HG03159 (cell line): ENCODE data around the gene PPM1B.
"Not testable (repeated sequence)": the region's sequence is repeated elsewhere in the genome, so short reads cannot be mapped to it uniquely, and the experiment has no call there.

Experiments used
- ATAC-seq: cut with Tn5 transposase; IDR thresholded peaks from one replicate; pipeline ENCODE4 v1.9.1; 2021; ENCODE audit warnings: mild to moderate bottlenecking, moderate library complexity; ENCODE audit not compliant: unreplicated experiment

PPM1B gene

DNA sequence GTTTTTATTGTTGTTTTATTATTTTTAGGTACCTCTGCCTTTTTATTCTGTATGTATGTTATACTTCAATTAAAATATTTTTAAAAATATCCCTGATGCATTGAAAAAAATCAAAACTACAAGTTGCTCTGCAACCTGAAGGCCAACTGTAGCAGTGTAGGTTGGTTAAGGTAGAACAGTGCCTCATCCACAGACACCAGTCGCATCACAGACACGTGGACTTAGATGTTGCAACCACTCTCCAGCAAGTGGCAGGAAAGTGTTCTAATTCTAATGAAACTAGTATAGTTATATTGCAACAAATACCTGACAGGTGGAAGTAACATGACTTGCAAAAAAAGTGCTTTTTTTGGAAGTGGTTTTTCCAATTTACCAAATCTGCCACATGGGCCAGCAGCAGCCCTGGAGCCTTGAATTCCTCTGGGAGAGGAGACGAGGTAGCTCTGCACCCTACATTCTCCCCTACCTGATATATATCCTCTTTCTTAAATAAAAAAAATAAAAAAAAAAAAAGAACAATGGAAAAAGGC lies 78.2 kb downstream of the PPM1B start:
- no peak for ATAC-seq

DNA sequence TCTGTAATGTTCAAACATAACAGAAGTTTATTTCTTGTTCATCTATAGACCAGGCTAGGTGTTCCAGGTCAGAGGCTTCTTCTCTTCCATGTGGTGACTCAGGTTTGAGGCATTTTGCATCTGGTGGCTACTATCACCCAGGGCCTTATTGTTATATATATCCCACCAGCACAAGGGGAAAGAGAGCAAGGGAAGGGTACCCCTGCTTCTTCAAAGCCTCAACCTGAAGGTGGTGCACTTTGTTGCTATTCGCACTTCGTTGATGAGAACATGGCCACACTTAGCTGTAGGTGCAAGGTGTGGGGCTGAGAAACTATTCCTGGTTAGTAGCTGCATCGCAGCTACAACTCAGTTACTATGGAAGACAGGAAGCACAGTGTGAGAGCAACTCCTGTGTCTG lies 79.2 kb downstream of the PPM1B start:
- no peak for ATAC-seq

DNA sequence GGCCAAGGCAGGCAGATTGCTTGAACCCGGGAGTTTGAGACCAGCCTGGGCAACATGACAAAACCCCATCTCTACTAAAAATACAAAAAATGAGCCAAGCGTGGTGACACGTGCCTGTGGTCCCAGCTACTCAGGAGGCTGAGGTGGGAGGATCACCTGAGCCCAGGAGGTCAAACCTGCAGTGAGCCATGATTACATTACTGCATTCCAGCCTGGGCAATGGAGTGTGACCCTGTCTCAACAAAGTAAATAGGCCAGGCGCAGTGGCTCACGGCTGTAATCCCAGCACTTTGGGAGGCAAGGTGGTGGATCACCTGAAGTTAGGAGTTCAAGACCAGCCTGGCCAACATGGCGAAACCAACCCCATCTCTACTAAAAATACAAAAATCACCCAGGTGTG lies 80.6 kb downstream of the PPM1B start:
- ATAC-seq: not testable (repeated sequence)

DNA sequence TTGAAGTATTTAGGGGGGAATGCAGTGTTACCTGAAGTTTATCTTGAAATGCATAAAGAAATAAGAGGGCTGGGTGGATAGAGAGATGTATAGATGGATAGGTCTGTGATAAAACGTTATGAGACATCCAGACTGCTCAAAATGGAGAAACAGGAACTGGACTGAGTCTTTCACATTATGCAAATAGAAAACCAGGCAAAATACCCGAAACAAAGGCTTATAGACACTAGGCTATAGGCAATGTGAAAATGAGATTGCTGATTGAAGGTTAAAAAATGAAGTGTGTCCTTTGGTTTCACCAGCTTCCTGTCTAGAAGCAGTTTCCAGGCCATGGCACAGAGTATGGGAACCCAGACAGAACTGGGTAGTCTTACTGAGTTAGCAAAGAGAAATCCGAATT lies 81.7 kb downstream of the PPM1B start:
- ATAC-seq: peak; percentile 91

DNA sequence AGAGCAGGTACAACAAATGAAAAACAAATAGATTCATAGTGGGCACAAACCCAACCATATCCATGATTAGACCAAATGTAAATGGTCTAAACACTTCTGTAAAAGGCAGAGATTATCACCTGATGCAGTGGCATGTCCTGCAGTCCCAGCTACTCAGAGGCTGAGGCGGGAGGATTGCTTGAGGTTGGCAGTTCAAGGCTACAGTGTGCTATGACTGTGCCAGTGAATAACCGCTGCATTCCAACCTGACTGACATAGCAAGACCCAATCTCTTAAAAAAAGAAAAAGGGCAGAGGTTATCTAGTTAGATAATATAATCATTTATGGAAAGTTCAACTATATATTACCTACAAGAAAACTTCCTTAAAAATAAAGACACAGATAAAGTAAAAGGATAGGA lies 85.3 kb downstream of the PPM1B start:
- no peak for ATAC-seq

DNA sequence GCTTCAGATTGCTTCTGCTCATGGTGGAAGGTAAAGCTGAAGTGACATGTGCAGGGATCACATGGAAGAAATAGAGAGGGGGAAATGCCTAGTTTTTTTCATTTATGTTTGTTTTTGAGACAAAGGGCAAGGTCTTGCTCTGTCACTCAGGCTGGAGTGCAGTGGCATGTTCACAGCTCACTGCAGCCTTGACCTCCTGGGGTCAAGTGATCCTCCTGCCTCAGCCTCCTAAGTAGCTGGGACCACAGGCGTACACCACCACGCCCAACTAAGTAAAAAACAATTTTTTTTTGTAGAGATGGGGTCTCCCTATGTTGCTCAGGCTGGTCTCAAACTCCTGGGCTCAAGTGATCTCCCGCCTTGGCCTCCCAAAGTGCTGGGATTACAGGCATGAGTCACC lies 87.0 kb downstream of the PPM1B start:
- ATAC-seq: not testable (repeated sequence)

DNA sequence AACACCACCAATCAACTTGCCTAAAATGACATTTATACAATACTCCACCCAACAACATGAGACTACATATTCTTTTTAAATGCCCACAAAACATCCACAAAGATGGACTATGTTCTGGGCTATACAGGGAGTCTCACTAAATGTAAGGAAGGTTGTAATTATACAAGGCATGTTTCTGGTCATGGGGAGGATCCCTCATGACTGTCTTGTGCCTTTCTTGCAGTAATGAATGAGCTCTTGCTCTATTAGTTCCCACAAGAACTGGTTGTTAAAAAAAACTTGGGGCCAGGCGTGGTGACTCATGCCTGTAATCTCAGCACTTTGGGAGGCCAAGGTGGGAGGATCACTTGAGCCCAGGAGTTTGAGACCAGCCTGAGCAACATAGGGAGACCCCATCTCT lies 89.1 kb downstream of the PPM1B start:
- not testable (repeated sequence) for ATAC-seq

DNA sequence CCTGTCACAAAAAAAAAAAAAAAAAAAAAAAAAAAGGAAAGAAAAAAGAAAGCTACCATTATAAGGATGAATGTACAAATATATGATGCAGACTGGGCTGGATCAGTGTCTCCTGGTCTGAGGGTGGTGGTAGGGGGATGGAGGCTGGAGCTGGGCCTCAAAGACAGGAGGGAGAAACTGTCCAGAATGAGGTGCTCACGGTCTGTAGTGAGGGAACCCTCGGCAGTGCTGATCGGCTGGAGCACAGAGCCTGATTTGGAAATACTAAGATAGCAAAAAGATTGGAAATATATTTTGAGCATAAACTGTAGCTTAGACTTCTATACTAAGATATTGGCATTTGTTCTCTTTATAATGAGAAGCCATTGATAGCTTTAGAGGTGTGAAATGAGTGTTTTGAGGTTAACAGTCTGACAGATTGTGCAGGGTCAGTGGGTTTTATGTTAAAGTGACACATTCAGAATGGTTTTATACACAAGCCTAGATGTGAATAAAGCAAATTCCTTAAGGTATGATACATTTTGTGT lies 98.7 kb downstream of the PPM1B start:
- ATAC-seq: no peak

DNA sequence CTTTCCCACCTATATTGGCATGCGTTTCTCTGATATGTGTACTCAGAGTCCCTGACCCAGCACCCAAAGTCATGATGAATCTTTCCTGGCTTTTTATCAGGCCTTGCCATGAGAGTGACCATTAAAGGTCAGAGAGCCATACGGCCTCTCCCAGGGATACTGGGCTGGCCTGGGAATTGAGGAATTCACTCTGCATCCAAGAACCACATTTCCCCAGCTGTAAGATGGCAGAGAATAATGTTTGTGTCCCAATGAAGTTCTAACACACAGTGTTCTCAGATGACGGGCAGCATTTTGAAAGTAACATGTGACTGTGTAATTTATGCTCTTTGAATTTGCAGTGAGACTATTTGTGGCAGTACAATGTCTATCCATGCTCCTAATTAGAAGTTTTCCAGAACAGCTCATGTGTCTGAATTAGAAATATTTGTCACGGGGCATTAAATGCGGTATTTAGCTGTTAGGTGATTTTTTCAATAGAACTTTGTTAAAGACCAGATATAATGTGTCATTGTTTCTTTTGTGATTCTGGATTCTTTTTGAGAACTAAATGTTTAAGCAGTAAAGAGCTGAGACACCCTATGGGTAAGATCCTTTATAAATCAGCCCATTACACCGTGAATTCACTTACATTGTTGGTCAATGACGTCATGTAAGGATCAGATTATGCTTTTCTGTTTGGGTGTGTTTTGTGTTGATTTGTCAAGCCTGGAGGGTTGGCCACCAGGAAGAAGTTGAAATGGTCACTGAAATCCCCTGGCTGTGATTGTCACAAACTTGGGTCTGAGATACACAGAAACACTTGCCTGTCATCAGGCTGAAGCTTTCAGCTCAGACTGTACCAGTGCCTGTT lies 99.3 kb downstream of the PPM1B start:
- no peak for ATAC-seq

DNA sequence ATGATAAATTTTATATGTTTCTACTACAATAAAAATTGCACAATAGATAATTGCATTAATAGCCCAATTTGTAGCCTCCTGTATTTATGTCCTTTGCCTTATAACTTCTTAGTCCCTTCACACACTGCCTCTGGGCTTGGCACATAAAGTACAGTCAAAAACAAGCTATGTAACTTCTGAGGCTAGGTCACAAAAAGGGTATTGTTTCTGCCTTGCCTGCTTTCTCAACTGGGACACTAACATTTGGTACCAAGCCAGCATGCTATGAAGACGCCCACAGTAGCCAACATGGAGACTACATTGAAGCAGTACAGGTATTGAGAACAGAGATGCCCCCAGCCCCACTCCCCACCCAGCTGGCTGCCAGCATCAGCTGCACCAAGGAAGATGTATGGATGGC lies 101.2 kb downstream of the PPM1B start:
- no peak for ATAC-seq

DNA sequence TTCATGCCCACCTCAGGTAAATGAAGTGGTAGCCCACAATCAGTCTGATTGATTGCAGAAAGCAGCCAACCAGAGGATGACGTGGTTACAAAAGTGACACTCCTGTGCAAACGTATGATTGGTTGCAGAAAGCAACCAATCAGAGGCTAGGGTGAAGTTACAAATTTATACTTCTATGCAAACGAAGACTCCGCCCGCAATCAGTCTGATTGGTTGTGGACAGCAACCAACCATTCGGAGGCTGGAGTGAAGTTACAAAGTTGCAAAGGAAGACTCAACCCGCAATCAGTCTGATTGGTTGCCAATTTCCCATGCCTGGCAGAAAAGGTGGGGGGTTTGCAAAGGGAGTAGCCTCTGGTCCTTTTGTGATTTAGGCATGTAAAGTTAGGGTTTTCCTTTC lies 102.6 kb downstream of the PPM1B start:
- ATAC-seq: no peak

DNA sequence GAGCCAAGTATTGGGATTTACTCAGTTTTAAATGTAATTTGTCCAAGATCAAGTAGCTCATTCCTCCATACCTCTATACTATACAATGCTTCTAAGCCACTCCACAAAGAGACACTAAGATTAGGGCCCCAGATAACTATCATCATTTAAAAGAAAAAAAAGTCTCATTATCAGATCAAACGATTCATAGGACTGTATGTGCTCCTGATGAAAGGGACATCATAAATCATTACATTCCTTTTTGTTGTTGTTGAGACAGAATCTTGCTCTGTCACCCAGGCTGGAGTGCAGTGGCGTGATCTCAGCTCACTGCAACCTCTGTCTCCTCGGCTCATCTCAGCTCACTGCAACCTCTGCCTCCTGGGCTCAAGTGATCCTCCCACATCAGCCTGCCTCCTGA lies 104.4 kb downstream of the PPM1B start:
- ATAC-seq: no peak

DNA sequence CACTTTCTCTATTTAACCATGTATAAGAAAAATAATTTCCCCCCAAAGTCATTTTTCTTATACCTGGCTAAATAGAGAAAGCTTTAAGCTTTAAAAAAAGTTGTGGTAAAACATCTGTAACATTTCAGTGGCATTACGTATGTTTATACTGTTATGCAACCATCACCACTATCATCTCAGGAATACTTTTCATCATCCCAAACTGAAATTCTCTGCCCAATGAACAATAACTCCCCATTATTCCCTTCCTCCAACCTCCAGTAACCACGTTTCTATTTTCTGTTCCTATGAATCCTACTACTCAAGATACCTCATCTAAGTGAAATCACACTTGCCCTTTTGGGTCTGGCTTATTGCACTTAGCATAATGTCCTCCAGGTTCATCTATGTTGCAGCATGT lies 104.9 kb downstream of the PPM1B start:
- no peak for ATAC-seq

DNA sequence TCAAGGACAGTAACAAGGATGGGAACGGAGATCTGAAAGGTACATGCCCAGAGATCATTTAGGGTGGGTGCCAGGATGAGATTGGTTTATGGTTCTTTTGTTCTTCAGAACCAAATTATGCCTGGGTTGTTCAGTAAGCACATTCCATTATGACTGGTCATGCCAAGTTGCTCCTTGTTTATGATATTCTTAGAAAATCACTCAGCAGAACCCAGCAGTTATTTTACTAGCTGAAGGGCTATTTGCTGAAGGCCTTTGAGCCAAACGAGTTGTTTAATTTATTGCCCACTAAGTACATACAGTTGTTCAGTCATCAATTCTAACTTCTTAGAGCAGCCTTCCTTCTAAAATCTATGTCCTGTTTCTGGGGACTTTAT lies 107.2 kb downstream of the PPM1B start:
- no peak for ATAC-seq

DNA sequence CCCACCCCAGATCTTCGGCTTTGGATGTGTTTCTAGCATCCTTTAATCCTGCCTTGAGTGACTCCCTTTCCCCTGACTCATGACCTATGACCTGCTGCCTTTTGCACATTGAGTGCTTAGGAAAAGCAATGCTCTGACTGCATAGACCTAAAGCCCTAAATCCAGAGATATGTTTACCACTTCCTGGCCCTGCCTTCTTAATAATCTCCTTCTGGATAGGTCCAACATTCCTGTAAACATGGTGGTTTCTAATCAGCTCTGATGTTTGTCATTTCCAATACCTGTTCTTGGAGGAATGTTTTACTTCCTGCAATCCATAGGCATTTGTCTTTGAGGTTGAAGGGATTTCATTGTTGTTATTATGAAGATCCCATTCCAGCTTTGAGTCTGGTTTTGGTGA lies 108.9 kb downstream of the PPM1B start:
- no peak for ATAC-seq

DNA sequence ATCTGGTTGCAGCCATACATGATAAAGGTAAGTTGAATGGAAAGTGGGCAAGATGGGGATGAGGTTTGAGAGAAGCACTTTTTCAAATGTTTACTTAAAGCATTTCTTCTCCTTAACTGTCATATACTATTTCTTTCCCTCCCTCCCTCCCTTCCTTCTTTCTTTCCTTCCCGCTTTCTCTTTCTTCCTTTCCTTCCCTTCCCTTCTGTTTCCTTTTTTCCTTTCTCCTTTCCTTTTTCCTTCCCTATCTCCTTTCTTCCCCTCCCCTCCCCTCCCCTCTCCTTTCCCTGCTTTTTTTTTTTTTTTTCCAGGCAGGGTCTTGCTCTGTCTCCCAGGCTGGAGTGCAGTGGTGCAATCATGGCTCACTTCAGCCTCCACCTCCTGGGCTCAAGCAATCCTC lies 112.2 kb downstream of the PPM1B start:
- ATAC-seq: no peak
